ENCODE data around the gene ADGRB2.

DNA sequence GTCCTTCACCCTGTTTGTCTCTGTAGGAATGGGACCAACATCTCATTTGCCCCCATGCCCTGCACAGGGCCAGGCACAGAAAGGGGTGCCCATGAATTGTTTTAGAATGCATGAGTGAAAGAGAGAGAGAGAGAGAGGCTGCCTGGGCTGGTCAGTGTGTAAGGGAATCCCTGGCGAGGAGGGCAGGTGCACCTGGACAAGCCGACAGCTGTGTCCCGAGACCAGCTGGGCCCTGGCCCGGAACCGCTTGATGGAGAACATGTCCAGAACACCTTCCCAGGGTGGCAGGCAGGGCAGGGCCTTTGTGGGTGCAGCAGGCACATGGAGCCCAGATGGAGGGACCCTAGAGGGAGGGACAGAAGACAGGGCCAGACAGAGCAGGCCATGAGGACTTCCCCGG, 28.9 kb upstream of the ADGRB2 start:
- no peak for TF ChIP-seq CTCF (conservative IDR thresholded peaks at IDR 0.05 in 1 of 2, IDR thresholded peaks at IDR 0.05 in 1 of 2; ENCODE audit: low read depth in 1 of 2, low read length in 2 of 2)
- no peak for TF ChIP-seq EZH2 (IDR thresholded peaks at IDR 0.05; ENCODE audit: low read length, missing control alignments)
